Tibial nerve (tissue), 4 donors: ENCODE data around the gene ISOC2. TPM values are rescaled to one million over a fixed set of nuclear protein-coding genes. Genes with fewer than 3 reads are reported as not detected.

Source experiments
- DNase-seq, 2 donors: peaks; one replicate each; pipeline ENCODE4 v3.0.0-alpha.2; 2019; ENCODE audit warnings: low spot score in 2 of 2
- H3K27ac ChIP-seq, 4 donors: fragments of 200-600 bp; sonication (generic) in 3 of 4; one replicate each; pipeline ENCODE4 v1.5.1; 2017 to 2019; ENCODE audit warnings: mild to moderate bottlenecking in 1 of 4
- H3K27me3 ChIP-seq, 2 donors: fragments of 200-600 bp; sonication (generic) in 1 of 2; one replicate each; pipeline versions ENCODE4 v1.5.1 to v1.6.0; 2017 to 2019
- H3K36me3 ChIP-seq, 3 donors: fragments of 200-600 bp; sonication (generic); one replicate each; pipeline ENCODE4 v1.5.1; 2018 to 2019
- H3K4me1 ChIP-seq, 4 donors: fragments of 200-600 bp; sonication (generic) in 3 of 4; one replicate each; pipeline ENCODE4 v1.5.1; 2017 to 2019
- H3K4me3 ChIP-seq, 4 donors: fragments of 200-600 bp; sonication (generic) in 3 of 4; one replicate each; pipeline ENCODE4 v1.5.1; 2017 to 2019; ENCODE audit warnings: mild to moderate bottlenecking in 1 of 4, moderate library complexity in 1 of 4
- H3K9me3 ChIP-seq, 4 donors: fragments of 200-600 bp; sonication (generic) in 3 of 4; one replicate each; pipeline ENCODE4 v1.5.1; 2017 to 2019
- CTCF ChIP-seq, 5 experiments: fragments of 200-600 bp in 3 of 5; fragments of 450-650 bp in 2 of 5; sonication (generic) in 3 of 5; IDR thresholded peaks; one replicate each; pipeline ENCODE4 v1.5.1; 2016 to 2019; ENCODE audit warnings: antibody characterized with exemption in 5 of 5, mild to moderate bottlenecking in 3 of 5, moderate library complexity in 2 of 5
- EP300 ChIP-seq, 2 donors: sonication (generic); formaldehyde crosslinking; IDR thresholded peaks; one replicate each; pipeline ENCODE4 v1.6.1; 2017; ENCODE audit warnings: antibody characterized with exemption in 2 of 2, mild to moderate bottlenecking in 1 of 2
- POLR2A ChIP-seq, 2 donors: fragments of 450-650 bp; IDR thresholded peaks; one replicate each; pipeline ENCODE4 v1.6.1; 2017; ENCODE audit warnings: antibody characterized with exemption in 2 of 2, mild to moderate bottlenecking in 2 of 2, moderate library complexity in 2 of 2
- WGBS, 2 donors: methylation state at CpG; one replicate each; pipeline ENCODE4 v1.1.5; 2018; 5-methylcytosine and 5-hydroxymethylcytosine counted together
- total RNA-seq, 4 donors: library from RNA; depleted of rRNA; stranded (reverse); fragments of >200 nt; gene quantifications; one replicate each; pipeline ENCODE4 v1.1.0, GENCODE V29; 2016

Gene ISOC2
- total RNA-seq, 4 donors from 2014 or later, result 38.0 to 80.4 (median 65.9) TPM

- Histone ChIP-seq H3K27ac (peak overlapping the region; percentile 6 to 87 (median 79)), H3K27me3 (no peaks in the 10 kb centered on the region), H3K9me3 (no peaks in the 10 kb centered on the region), H3K36me3 (no peaks in the 10 kb centered on the region), H3K4me1 (peaks cover 0 to 73% (median 12%) of the 10 kb centered on the region in 4 donors), H3K4me3 (peak overlapping the region in 2 of 4 donors; percentile 11 to 45)
- no peak for DNase-seq
- WGBS, 2 donors, result 34 to 48% methylated on average over 12 to 14 of the region's 18 CpGs
- TF ChIP-seq POLR2A (IDR thresholded peaks at IDR 0.05) (no peak), CTCF (IDR thresholded peaks at IDR 0.05) (no peak), EP300 (IDR thresholded peaks at IDR 0.05) (no peak)
These were observed 31.7 kb upstream of the ISOC2 start for GRCh38 chr19:55493052-55493644.

GRCh38 chr19:55492362-55492944 lies 31.0 kb upstream of the ISOC2 start:
- H3K4me3 ChIP-seq, result no peak overlapping the region
- H3K27ac ChIP-seq, result peak overlapping the region in 1 of 4 donors; percentile 93
- no peak for DNase-seq
- WGBS, 2 donors, result 44 to 63% methylated on average over 12 of the region's 12 CpGs
- no peaks in the 10 kb centered on the region for H3K9me3 ChIP-seq
- peaks cover 0 to 80% (median 17%) of the 10 kb centered on the region in 4 donors for H3K4me1 ChIP-seq
- no peaks in the 10 kb centered on the region for H3K27me3 ChIP-seq
- H3K36me3 ChIP-seq, result no peaks in the 10 kb centered on the region
- TF ChIP-seq EP300 (IDR thresholded peaks at IDR 0.05), result no peak

GRCh38 chr19:55491546-55492360 lies 30.3 kb upstream of the ISOC2 start:
- Histone ChIP-seq H3K27me3 (no peaks in the 10 kb centered on the region), H3K9me3 (no peaks in the 10 kb centered on the region), H3K27ac (peak overlapping the region in 3 of 4 donors; percentile 44 to 93 (median 77)), H3K36me3 (no peaks in the 10 kb centered on the region), H3K4me3 (no peak overlapping the region), H3K4me1 (peaks cover 0 to 87% (median 24%) of the 10 kb centered on the region in 4 donors)
- TF ChIP-seq CTCF (IDR thresholded peaks at IDR 0.05), result no peak
- TF ChIP-seq POLR2A (IDR thresholded peaks at IDR 0.05), result no peak
- no peak for TF ChIP-seq EP300 (IDR thresholded peaks at IDR 0.05)
- DNase-seq, result no peak
- WGBS, 2 donors, result 59 to 69% methylated on average over 23 of the region's 24 CpGs

- WGBS, 2 donors, result 55 to 67% methylated on average over 14 to 52 of the region's 52 CpGs
These were observed 29.3 kb upstream of the ISOC2 start for GRCh38 chr19:55490478-55491432.

More at GRCh38 chr19:55490478-55491432, 29.3 kb upstream of the ISOC2 start:
- Histone ChIP-seq H3K36me3 (no peaks in the 10 kb centered on the region), H3K4me1 (peaks cover 0 to 91% (median 33%) of the 10 kb centered on the region in 4 donors), H3K27me3 (no peaks in the 10 kb centered on the region), H3K4me3 (no peak overlapping the region), H3K27ac (peak overlapping the region in 3 of 4 donors; percentile 44 to 93 (median 77)), H3K9me3 (no peaks in the 10 kb centered on the region)
- TF ChIP-seq CTCF (IDR thresholded peaks at IDR 0.05), result no peak
- DNase-seq, result no peak
